ENCODE data around the gene CXCL17. TPM values are rescaled to one million over a fixed set of nuclear protein-coding genes. Genes with fewer than 3 reads are reported as not detected.

Gene CXCL17
- total RNA-seq, 4 donors from 2014 or later, result 0.55 TPM; not detected in 3

GRCh38 chr19:42428676-42429075 is 14.1 kb downstream of the CXCL17 start:
- no peaks in the 10 kb centered on the region for H3K9me3 ChIP-seq
- 81% methylated on average over 3 of the region's 3 CpGs for WGBS
- no peak for TF ChIP-seq POLR2A (IDR thresholded peaks at IDR 0.05)
- no peak for TF ChIP-seq CTCF (IDR thresholded peaks at IDR 0.05)
- no peak for TF ChIP-seq POLR2AphosphoS5 (IDR thresholded peaks at IDR 0.05)
- TF ChIP-seq EP300 (IDR thresholded peaks at IDR 0.05), result no peak
- peaks cover 12% of the 10 kb centered on the region for H3K4me1 ChIP-seq
- no peaks in the 10 kb centered on the region for H3K36me3 ChIP-seq
- DNase-seq (ENCODE audit: low spot score in 2 of 2), result no peak
- H3K4me3 ChIP-seq, result no peak overlapping the region
- H3K27me3 ChIP-seq, result peaks cover 14% of the 10 kb centered on the region
- H3K27ac ChIP-seq, result no peak overlapping the region

GRCh38 chr19:42427313-42427712 is 15.4 kb downstream of the CXCL17 start, which contains the start of gene LIPE:
TSS of gene LIPE (minus strand) at chr19:42427388. CDS start at chr19:42427149, 239 bp downstream.
- peaks cover 14% of the 10 kb centered on the region for H3K27me3 ChIP-seq
- no peak for TF ChIP-seq CTCF (IDR thresholded peaks at IDR 0.05)
- TF ChIP-seq EP300 (IDR thresholded peaks at IDR 0.05), result no peak
- TF ChIP-seq POLR2AphosphoS5 (IDR thresholded peaks at IDR 0.05), result no peak
- TF ChIP-seq POLR2A (IDR thresholded peaks at IDR 0.05), result no peak
- no peak within 1 kb of the TSS for H3K4me3 ChIP-seq
- no peaks in the 10 kb centered on the region for H3K9me3 ChIP-seq
- DNase-seq (ENCODE audit: low spot score in 2 of 2), result no peak
- 61% methylated on average over 4 of the region's 4 CpGs for WGBS
- no peak within 1 kb of the TSS for H3K27ac ChIP-seq
- no peaks in the 10 kb centered on the region for H3K36me3 ChIP-seq
- peaks cover 22% of the 10 kb centered on the region for H3K4me1 ChIP-seq

GRCh38 chr19:42426643-42427042 is 16.1 kb downstream of the CXCL17 start:
- Histone ChIP-seq H3K4me1 (peaks cover 29% of the 10 kb centered on the region), H3K27ac (no peak overlapping the region), H3K9me3 (no peaks in the 10 kb centered on the region), H3K27me3 (peaks cover 14% of the 10 kb centered on the region), H3K36me3 (no peaks in the 10 kb centered on the region), H3K4me3 (no peak overlapping the region)
- TF ChIP-seq POLR2AphosphoS5 (IDR thresholded peaks at IDR 0.05), result no peak
- no peak for DNase-seq (ENCODE audit: low spot score in 2 of 2)
- WGBS, result 90% methylated on average over 3 of the region's 3 CpGs

- Histone ChIP-seq H3K36me3 (no peaks in the 10 kb centered on the region), H3K27me3 (peaks cover 14% of the 10 kb centered on the region), H3K4me3 (no peak overlapping the region), H3K27ac (no peak overlapping the region), H3K9me3 (no peaks in the 10 kb centered on the region), H3K4me1 (peaks cover 48% of the 10 kb centered on the region)
- TF ChIP-seq POLR2AphosphoS5 (IDR thresholded peaks at IDR 0.05) (no peak), EP300 (IDR thresholded peaks at IDR 0.05) (no peak), CTCF (IDR thresholded peaks at IDR 0.05) (no peak), POLR2A (IDR thresholded peaks at IDR 0.05) (no peak)
- DNase-seq (ENCODE audit: low spot score in 2 of 2), result no peak
- 93% methylated on average over 13 of the region's 13 CpGs for WGBS
Observed at GRCh38 chr19:42424712-42425131, 18.0 kb downstream of the CXCL17 start.

GRCh38 chr19:42424345-42424707 is 18.4 kb downstream of the CXCL17 start:
- H3K4me3 ChIP-seq, result peak overlapping the region; percentile 57
- no peaks in the 10 kb centered on the region for H3K36me3 ChIP-seq
- TF ChIP-seq POLR2AphosphoS5 (IDR thresholded peaks at IDR 0.05), result no peak
- DNase-seq (ENCODE audit: low spot score in 2 of 2), result no peak
- H3K4me1 ChIP-seq, result peaks cover 52% of the 10 kb centered on the region
- H3K27ac ChIP-seq, result no peak overlapping the region
- H3K27me3 ChIP-seq, result peaks cover 14% of the 10 kb centered on the region
- WGBS, result 48% methylated on average over 10 of the region's 15 CpGs
- no peaks in the 10 kb centered on the region for H3K9me3 ChIP-seq

- TF ChIP-seq POLR2A (IDR thresholded peaks at IDR 0.05) (no peak), CTCF (IDR thresholded peaks at IDR 0.05) (no peak), POLR2AphosphoS5 (IDR thresholded peaks at IDR 0.05) (peak in 1 of 3 donors; percentile 40), EP300 (IDR thresholded peaks at IDR 0.05) (no peak)
- peak overlapping the region; percentile 57 for H3K4me3 ChIP-seq
- H3K27me3 ChIP-seq, result peaks cover 14% of the 10 kb centered on the region
- peaks cover 53% of the 10 kb centered on the region for H3K4me1 ChIP-seq
- no peaks in the 10 kb centered on the region for H3K36me3 ChIP-seq
- H3K27ac ChIP-seq, result peak overlapping the region; percentile 44
- H3K9me3 ChIP-seq, result no peaks in the 10 kb centered on the region
- 4% methylated on average over 49 of the region's 65 CpGs for WGBS
- peak; percentile 89 for DNase-seq (ENCODE audit: low spot score in 2 of 2)
Observed at GRCh38 chr19:42423462-42424344, 19.0 kb downstream of the CXCL17 start.

Data from suprapubic skin (tissue), 4 donors.